ENCODE results near the gene RAB40A. TPM values are rescaled to one million over a fixed set of nuclear protein-coding genes. Genes with fewer than 3 reads are reported as not detected.

Gene RAB40A
- polyA plus RNA-seq (2012; ENCODE audit: insufficient read depth, insufficient read length, low read depth): 1.0 TPM

- no peak for TF ChIP-seq CTCF (IDR thresholded peaks at IDR 0.05; ENCODE audit: low read depth, low read length)
- no peaks in the 10 kb centered on the region for H3K27me3 ChIP-seq
- no peak for DNase-seq
- no peaks in the 10 kb centered on the region for H3K9me3 ChIP-seq
- no peak within 1 kb of the TSS for H3K4me3 ChIP-seq (ENCODE audit: low read depth, low read length)
- no peaks in the 10 kb centered on the region for H3K36me3 ChIP-seq
- H3K4me1 ChIP-seq: no peaks in the 10 kb centered on the region
Observed at GRCh38 chrX:103519389-103519788, at the start of gene RAB40A. TSS of gene RAB40A (minus strand) at chrX:103519489. CDS start at chrX:103500756, 18,733 bp downstream.

DNA sequence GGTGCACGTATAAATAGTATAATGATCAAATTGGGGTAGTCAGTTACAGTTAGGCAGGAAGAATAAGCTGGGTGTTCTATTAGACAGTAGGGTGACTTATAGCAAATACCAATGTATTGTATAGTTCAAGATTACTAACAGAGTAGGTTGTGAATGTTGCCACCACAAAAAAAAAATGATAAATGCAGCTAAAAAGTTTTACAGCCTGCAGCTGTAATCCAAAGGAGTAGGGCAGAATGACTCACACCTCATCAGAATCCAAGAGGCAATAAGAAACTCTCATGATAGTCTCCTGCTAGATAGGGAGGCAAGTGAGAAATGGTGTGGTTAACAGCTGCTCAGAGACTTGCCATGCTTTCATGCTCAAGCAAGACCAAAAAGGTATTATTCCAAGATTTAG is 46.5 kb upstream of the RAB40A start:
- H3K4me3 ChIP-seq (ENCODE audit: low read depth, low read length): no peak overlapping the region
- no peaks in the 10 kb centered on the region for H3K4me1 ChIP-seq
- DNase-seq: no peak
- H3K36me3 ChIP-seq: no peaks in the 10 kb centered on the region
- no peaks in the 10 kb centered on the region for H3K9me3 ChIP-seq
- H3K27me3 ChIP-seq: no peaks in the 10 kb centered on the region
- TF ChIP-seq CTCF (IDR thresholded peaks at IDR 0.05; ENCODE audit: low read depth, low read length): no peak

GRCh38 chrX:103565197-103565596 is 45.9 kb upstream of the RAB40A start:
- H3K9me3 ChIP-seq: no peaks in the 10 kb centered on the region
- no peaks in the 10 kb centered on the region for H3K4me1 ChIP-seq
- DNase-seq: no peak
- no peak overlapping the region for H3K4me3 ChIP-seq (ENCODE audit: low read depth, low read length)
- TF ChIP-seq CTCF (IDR thresholded peaks at IDR 0.05; ENCODE audit: low read depth, low read length): no peak
- no peaks in the 10 kb centered on the region for H3K36me3 ChIP-seq
- H3K27me3 ChIP-seq: no peaks in the 10 kb centered on the region

GRCh38 chrX:103562801-103563200 is 43.5 kb upstream of the RAB40A start:
- DNase-seq: no peak
- no peaks in the 10 kb centered on the region for H3K9me3 ChIP-seq
- no peaks in the 10 kb centered on the region for H3K4me1 ChIP-seq
- H3K27me3 ChIP-seq: no peaks in the 10 kb centered on the region
- H3K4me3 ChIP-seq (ENCODE audit: low read depth, low read length): no peak overlapping the region
- H3K36me3 ChIP-seq: no peaks in the 10 kb centered on the region
- no peak for TF ChIP-seq CTCF (IDR thresholded peaks at IDR 0.05; ENCODE audit: low read depth, low read length)

DNA sequence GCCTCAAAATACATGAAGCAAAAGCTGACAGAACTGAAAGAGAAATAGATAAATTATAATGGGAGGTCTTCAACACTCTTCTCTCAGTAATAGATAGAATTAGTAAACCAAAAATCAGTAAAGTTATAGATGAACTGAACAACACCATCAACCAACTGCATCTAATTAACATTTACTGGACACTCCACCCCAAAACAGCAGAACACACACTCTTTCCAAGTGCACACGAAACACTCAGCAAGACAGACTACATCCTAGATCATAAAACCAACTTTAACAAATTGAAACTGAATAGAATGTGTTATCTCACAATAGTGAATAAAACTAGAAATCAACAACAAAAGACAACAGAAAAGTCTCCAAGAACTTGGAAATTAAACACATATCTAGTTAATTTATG is 41.0 kb upstream of the RAB40A start:
- Histone ChIP-seq H3K36me3 (no peaks in the 10 kb centered on the region), H3K9me3 (no peaks in the 10 kb centered on the region), H3K4me3 (ENCODE audit: low read depth, low read length) (no peak overlapping the region), H3K4me1 (no peaks in the 10 kb centered on the region), H3K27me3 (no peaks in the 10 kb centered on the region)
- TF ChIP-seq CTCF (IDR thresholded peaks at IDR 0.05; ENCODE audit: low read depth, low read length): no peak
- DNase-seq: no peak

DNA sequence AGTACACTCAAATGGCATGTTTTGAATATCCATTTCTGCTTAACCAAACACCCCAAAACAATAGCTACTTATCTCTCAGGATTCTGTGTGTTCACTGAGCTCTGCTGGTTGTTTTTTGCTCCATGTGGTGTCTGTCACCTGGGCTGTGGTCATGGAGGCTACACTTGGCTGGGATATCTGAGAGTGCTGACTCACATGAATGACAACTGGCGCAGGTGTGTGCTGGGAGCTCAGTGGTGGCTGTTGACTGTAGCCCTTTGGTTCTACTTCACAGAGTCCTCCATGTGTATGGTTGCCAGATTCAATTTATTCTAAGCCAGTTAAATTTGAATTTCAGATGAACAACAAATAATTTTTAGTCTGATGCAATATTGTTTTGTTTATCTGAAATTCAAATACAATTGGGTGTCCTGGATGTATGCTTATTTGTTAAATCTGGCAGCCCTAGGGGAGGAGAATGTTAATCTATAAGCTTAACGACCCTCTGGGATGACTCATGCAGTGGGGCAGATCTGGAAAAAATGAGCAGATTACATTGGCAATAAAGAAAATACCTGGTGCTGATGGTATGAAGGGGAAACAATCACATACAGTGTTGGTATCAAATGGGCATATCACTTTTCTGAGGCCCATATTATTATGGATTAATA is 37.8 kb upstream of the RAB40A start:
- no peaks in the 10 kb centered on the region for H3K36me3 ChIP-seq
- no peaks in the 10 kb centered on the region for H3K9me3 ChIP-seq
- H3K27me3 ChIP-seq: no peaks in the 10 kb centered on the region
- H3K4me1 ChIP-seq: no peaks in the 10 kb centered on the region
- no peak for TF ChIP-seq CTCF (IDR thresholded peaks at IDR 0.05; ENCODE audit: low read depth, low read length)
- H3K4me3 ChIP-seq (ENCODE audit: low read depth, low read length): no peak overlapping the region
- DNase-seq: no peak

Measured in BE2C (cell line).